T-helper 2 cell treated with Interferon-gamma antibody and Interleukin-4, amounts not matched to agents 5 μg/mL and 100 μg/mL, for 36 hours (primary cell): ENCODE results near the gene MAD1L1.

Experiments used
- DNase-seq: peaks from one replicate; pipeline ENCODE4 v3.0.0; 2021; ENCODE audit warnings: low spot score
- H3K27ac Mint-ChIP-seq: one replicate; pipeline ENCODE4 v1.8.0; 2021; ENCODE audit warnings: mild to moderate bottlenecking, mixed read lengths
- H3K27me3 Mint-ChIP-seq: one replicate; pipeline ENCODE4 v1.8.0; 2021; ENCODE audit warnings: low read depth, mixed read lengths
- H3K36me3 Mint-ChIP-seq: one replicate; pipeline ENCODE4 v1.8.0; 2021; ENCODE audit warnings: low read depth, mixed read lengths
- H3K4me1 Mint-ChIP-seq: one replicate; pipeline ENCODE4 v1.8.0; 2021; ENCODE audit warnings: low read depth, mixed read lengths
- H3K4me3 Mint-ChIP-seq: one replicate; pipeline ENCODE4 v1.8.0; 2022; ENCODE audit warnings: mild to moderate bottlenecking, moderate library complexity, mixed read lengths
- H3K9me3 Mint-ChIP-seq: one replicate; pipeline ENCODE4 v1.8.0; 2021; ENCODE audit warnings: mixed read lengths

MAD1L1 gene

GRCh38 chr7:2191016-2191415 is 41.7 kb downstream of the MAD1L1 start:
- Mint-ChIP-seq H3K27me3 (no peaks in the 10 kb centered on the region), H3K36me3 (peaks cover 22% of the 10 kb centered on the region), H3K4me3 (no peak overlapping the region), H3K27ac (no peak overlapping the region), H3K4me1 (no peaks in the 10 kb centered on the region), H3K9me3 (no peaks in the 10 kb centered on the region)
- no peak for DNase-seq

GRCh38 chr7:2190531-2190930 is 42.2 kb downstream of the MAD1L1 start:
- Mint-ChIP-seq H3K4me3 (no peak overlapping the region), H3K36me3 (peaks cover 17% of the 10 kb centered on the region), H3K27ac (no peak overlapping the region), H3K4me1 (no peaks in the 10 kb centered on the region), H3K27me3 (no peaks in the 10 kb centered on the region), H3K9me3 (no peaks in the 10 kb centered on the region)
- no peak for DNase-seq

- H3K4me3 Mint-ChIP-seq: no peak overlapping the region
- H3K36me3 Mint-ChIP-seq: peaks cover 16% of the 10 kb centered on the region
- no peak for DNase-seq
- no peak overlapping the region for H3K27ac Mint-ChIP-seq
- no peaks in the 10 kb centered on the region for H3K4me1 Mint-ChIP-seq
- no peaks in the 10 kb centered on the region for H3K27me3 Mint-ChIP-seq
- no peaks in the 10 kb centered on the region for H3K9me3 Mint-ChIP-seq
Observed at GRCh38 chr7:2186166-2186565, 46.6 kb downstream of the MAD1L1 start.

- no peaks in the 10 kb centered on the region for H3K27me3 Mint-ChIP-seq
- H3K4me3 Mint-ChIP-seq: no peak overlapping the region
- H3K4me1 Mint-ChIP-seq: no peaks in the 10 kb centered on the region
- DNase-seq: no peak
- H3K9me3 Mint-ChIP-seq: no peaks in the 10 kb centered on the region
- no peak overlapping the region for H3K27ac Mint-ChIP-seq
- H3K36me3 Mint-ChIP-seq: peaks cover 16% of the 10 kb centered on the region
Observed at GRCh38 chr7:2185715-2186114, 47.0 kb downstream of the MAD1L1 start.

GRCh38 chr7:2182461-2182860 is 50.3 kb downstream of the MAD1L1 start:
- H3K4me1 Mint-ChIP-seq: no peaks in the 10 kb centered on the region
- H3K9me3 Mint-ChIP-seq: no peaks in the 10 kb centered on the region
- peaks cover 6% of the 10 kb centered on the region for H3K36me3 Mint-ChIP-seq
- H3K4me3 Mint-ChIP-seq: no peak overlapping the region
- no peak overlapping the region for H3K27ac Mint-ChIP-seq
- no peaks in the 10 kb centered on the region for H3K27me3 Mint-ChIP-seq
- DNase-seq: no peak

- Mint-ChIP-seq H3K4me1 (no peaks in the 10 kb centered on the region), H3K4me3 (no peak overlapping the region), H3K27ac (no peak overlapping the region), H3K27me3 (no peaks in the 10 kb centered on the region), H3K9me3 (no peaks in the 10 kb centered on the region), H3K36me3 (peaks cover 6% of the 10 kb centered on the region)
- no peak for DNase-seq
Observed at GRCh38 chr7:2181077-2181854, 51.5 kb downstream of the MAD1L1 start.

GRCh38 chr7:2180081-2180480 is 52.7 kb downstream of the MAD1L1 start:
- no peak overlapping the region for H3K27ac Mint-ChIP-seq
- no peak overlapping the region for H3K4me3 Mint-ChIP-seq
- no peaks in the 10 kb centered on the region for H3K9me3 Mint-ChIP-seq
- H3K36me3 Mint-ChIP-seq: peaks cover 6% of the 10 kb centered on the region
- H3K4me1 Mint-ChIP-seq: no peaks in the 10 kb centered on the region
- no peaks in the 10 kb centered on the region for H3K27me3 Mint-ChIP-seq
- DNase-seq: no peak

GRCh38 chr7:2175514-2175913 is 57.2 kb downstream of the MAD1L1 start:
- H3K4me3 Mint-ChIP-seq: no peak overlapping the region
- no peaks in the 10 kb centered on the region for H3K27me3 Mint-ChIP-seq
- no peak for DNase-seq
- peaks cover 3% of the 10 kb centered on the region for H3K36me3 Mint-ChIP-seq
- no peaks in the 10 kb centered on the region for H3K9me3 Mint-ChIP-seq
- H3K27ac Mint-ChIP-seq: no peak overlapping the region
- H3K4me1 Mint-ChIP-seq: no peaks in the 10 kb centered on the region

GRCh38 chr7:2175091-2175490 is 57.7 kb downstream of the MAD1L1 start:
- Mint-ChIP-seq H3K4me1 (no peaks in the 10 kb centered on the region), H3K4me3 (no peak overlapping the region), H3K9me3 (no peaks in the 10 kb centered on the region), H3K36me3 (peaks cover 3% of the 10 kb centered on the region), H3K27ac (no peak overlapping the region), H3K27me3 (no peaks in the 10 kb centered on the region)
- DNase-seq: no peak

- Mint-ChIP-seq H3K27ac (no peak overlapping the region), H3K36me3 (peaks cover 3% of the 10 kb centered on the region), H3K27me3 (no peaks in the 10 kb centered on the region), H3K4me3 (no peak overlapping the region), H3K4me1 (peaks cover under 1% of the 10 kb centered on the region), H3K9me3 (no peaks in the 10 kb centered on the region)
- no peak for DNase-seq
Observed at GRCh38 chr7:2173189-2173827, 59.4 kb downstream of the MAD1L1 start.

- Mint-ChIP-seq H3K27ac (no peak overlapping the region), H3K4me3 (no peak overlapping the region), H3K27me3 (no peaks in the 10 kb centered on the region), H3K36me3 (peaks cover 5% of the 10 kb centered on the region), H3K4me1 (peaks cover 3% of the 10 kb centered on the region), H3K9me3 (no peaks in the 10 kb centered on the region)
- no peak for DNase-seq
Observed at GRCh38 chr7:2172311-2173188, 60.2 kb downstream of the MAD1L1 start.

- H3K27me3 Mint-ChIP-seq: no peaks in the 10 kb centered on the region
- peaks cover 5% of the 10 kb centered on the region for H3K36me3 Mint-ChIP-seq
- no peak for DNase-seq
- H3K4me3 Mint-ChIP-seq: no peak overlapping the region
- H3K4me1 Mint-ChIP-seq: peaks cover 3% of the 10 kb centered on the region
- H3K9me3 Mint-ChIP-seq: no peaks in the 10 kb centered on the region
- no peak overlapping the region for H3K27ac Mint-ChIP-seq
Observed at GRCh38 chr7:2171855-2172254, 60.9 kb downstream of the MAD1L1 start.

- Mint-ChIP-seq H3K27me3 (no peaks in the 10 kb centered on the region), H3K27ac (no peak overlapping the region), H3K36me3 (peaks cover 5% of the 10 kb centered on the region), H3K4me1 (peaks cover 3% of the 10 kb centered on the region), H3K9me3 (no peaks in the 10 kb centered on the region), H3K4me3 (no peak overlapping the region)
- DNase-seq: no peak
Observed at GRCh38 chr7:2170576-2171521, 61.9 kb downstream of the MAD1L1 start.
